ENCODE measurements around the gene PACSIN1. TPM values are rescaled to one million over a fixed set of nuclear protein-coding genes. Genes with fewer than 3 reads are reported as not detected.

Gene PACSIN1
- polyA plus RNA-seq, 2 donors = 0.01 to 0.04 TPM

- 45 to 78% methylated on average over 2 of the region's 2 CpGs for WGBS, 2 donors
- no peak overlapping the region for H3K4me3 ChIP-seq (ENCODE audit: low read depth in 1 of 2, low read length in 2 of 2)
- H3K27ac ChIP-seq (ENCODE audit: low read depth in 2 of 2, low read length in 1 of 2) = no peak overlapping the region
- no peaks in the 10 kb centered on the region for H3K36me3 ChIP-seq (ENCODE audit: control insufficient read depth in 2 of 2, insufficient read depth in 2 of 2, low read length in 1 of 2)
- H3K9me3 ChIP-seq (ENCODE audit: control insufficient read depth in 2 of 2, insufficient read depth in 1 of 2, low read depth in 1 of 2, low read length in 1 of 2) = no peaks in the 10 kb centered on the region
- H3K4me1 ChIP-seq (ENCODE audit: control insufficient read depth in 2 of 2, insufficient read depth in 2 of 2, low read length in 1 of 2) = no peaks in the 10 kb centered on the region
- H3K27me3 ChIP-seq (ENCODE audit: control insufficient read depth in 1 of 2, insufficient read depth in 2 of 2, low read length in 2 of 2) = no peaks in the 10 kb centered on the region
Measured at GRCh38 chr6:34457382-34457741, 8.5 kb upstream of the PACSIN1 start.

GRCh38 chr6:34457742-34458735 lies 7.8 kb upstream of the PACSIN1 start:
- H3K27ac ChIP-seq (ENCODE audit: low read depth in 2 of 2, low read length in 1 of 2) = no peak overlapping the region
- no peaks in the 10 kb centered on the region for H3K4me1 ChIP-seq (ENCODE audit: control insufficient read depth in 2 of 2, insufficient read depth in 2 of 2, low read length in 1 of 2)
- no peak overlapping the region for H3K4me3 ChIP-seq (ENCODE audit: low read depth in 1 of 2, low read length in 2 of 2)
- H3K36me3 ChIP-seq (ENCODE audit: control insufficient read depth in 2 of 2, insufficient read depth in 2 of 2, low read length in 1 of 2) = no peaks in the 10 kb centered on the region
- H3K27me3 ChIP-seq (ENCODE audit: control insufficient read depth in 1 of 2, insufficient read depth in 2 of 2, low read length in 2 of 2) = no peaks in the 10 kb centered on the region
- no peaks in the 10 kb centered on the region for H3K9me3 ChIP-seq (ENCODE audit: control insufficient read depth in 2 of 2, insufficient read depth in 1 of 2, low read depth in 1 of 2, low read length in 1 of 2)
- WGBS, 2 donors = 81 to 83% methylated on average over 14 of the region's 14 CpGs

DNA sequence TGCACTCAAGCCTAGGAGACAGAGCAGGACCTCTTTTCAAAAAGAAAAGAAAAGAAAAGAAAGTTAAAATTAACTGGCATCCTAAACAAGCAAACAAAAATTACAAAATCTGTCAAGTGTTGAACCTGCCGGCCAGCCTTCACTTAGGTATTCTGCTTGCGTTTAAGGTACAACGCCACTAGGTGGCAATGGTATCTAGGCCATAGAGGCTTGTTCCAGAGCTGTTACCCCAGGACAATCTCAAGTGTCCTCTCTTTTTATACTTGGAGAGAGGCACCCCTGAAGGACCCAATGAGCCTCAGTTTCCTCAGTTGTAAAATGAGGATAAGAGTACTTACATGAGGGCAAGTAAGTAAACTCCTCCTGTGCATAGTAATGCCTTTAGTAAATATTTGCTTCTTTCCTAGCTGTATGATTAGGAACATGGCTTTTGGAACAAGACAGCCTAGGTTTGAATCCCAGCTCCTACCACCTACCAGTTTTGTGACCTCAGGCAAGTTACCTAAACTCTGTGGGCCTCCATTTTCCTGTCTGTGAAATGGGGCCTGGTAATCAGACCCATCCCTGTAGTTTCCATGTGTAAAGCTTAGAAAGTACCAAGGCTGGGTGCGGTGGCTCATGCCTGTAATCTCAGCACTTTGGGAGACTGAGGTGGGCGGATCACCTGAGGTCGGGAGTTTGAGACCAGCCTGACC lies 5.8 kb upstream of the PACSIN1 start:
- Histone ChIP-seq H3K36me3 (ENCODE audit: control insufficient read depth in 2 of 2, insufficient read depth in 2 of 2, low read length in 1 of 2) (no peaks in the 10 kb centered on the region), H3K4me3 (ENCODE audit: low read depth in 1 of 2, low read length in 2 of 2) (no peak overlapping the region), H3K27ac (ENCODE audit: low read depth in 2 of 2, low read length in 1 of 2) (no peak overlapping the region), H3K9me3 (ENCODE audit: control insufficient read depth in 2 of 2, insufficient read depth in 1 of 2, low read depth in 1 of 2, low read length in 1 of 2) (no peaks in the 10 kb centered on the region), H3K4me1 (ENCODE audit: control insufficient read depth in 2 of 2, insufficient read depth in 2 of 2, low read length in 1 of 2) (no peaks in the 10 kb centered on the region), H3K27me3 (ENCODE audit: control insufficient read depth in 1 of 2, insufficient read depth in 2 of 2, low read length in 2 of 2) (no peaks in the 10 kb centered on the region)
- WGBS, 2 donors = 52 to 59% methylated on average over 6 of the region's 6 CpGs

DNA sequence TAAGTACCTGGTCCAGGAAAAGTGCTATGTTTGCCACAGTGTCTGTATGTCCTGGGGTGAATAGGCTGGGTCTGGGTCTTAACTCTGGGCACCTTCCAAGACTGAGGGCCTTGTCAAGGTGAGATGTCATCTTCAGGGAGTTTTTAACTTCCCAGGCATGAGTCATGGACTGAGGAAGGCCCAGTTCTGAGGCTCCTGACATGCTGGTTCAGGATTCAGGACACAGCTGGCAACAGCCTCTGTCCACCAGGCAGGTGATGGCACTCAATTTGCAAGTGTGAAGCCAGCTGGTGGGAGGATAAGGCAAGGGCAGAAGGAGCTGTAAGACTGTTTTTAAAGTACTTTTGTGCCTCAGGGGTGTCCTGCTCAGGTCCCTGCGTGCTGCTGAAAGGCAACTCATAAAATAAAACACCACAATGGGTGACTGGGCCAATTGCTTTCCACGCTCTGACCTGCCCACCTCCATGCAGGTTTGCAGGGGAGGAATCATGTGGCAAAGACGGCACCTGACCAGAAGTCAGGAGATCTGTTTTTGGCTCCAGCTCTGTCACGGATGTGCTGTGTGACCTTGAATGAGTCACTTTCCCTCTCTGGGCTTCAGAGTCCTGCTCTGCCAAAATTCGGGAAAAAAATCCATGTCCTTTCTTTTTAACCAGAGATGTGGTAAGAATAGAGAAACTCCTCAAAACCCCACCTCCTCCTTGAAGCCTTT lies 4.9 kb upstream of the PACSIN1 start:
- no peak overlapping the region for H3K4me3 ChIP-seq (ENCODE audit: low read depth in 1 of 2, low read length in 2 of 2)
- no peak overlapping the region for H3K27ac ChIP-seq (ENCODE audit: low read depth in 2 of 2, low read length in 1 of 2)
- 68 to 74% methylated on average over 5 of the region's 5 CpGs for WGBS, 2 donors
- H3K9me3 ChIP-seq (ENCODE audit: control insufficient read depth in 2 of 2, insufficient read depth in 1 of 2, low read depth in 1 of 2, low read length in 1 of 2) = no peaks in the 10 kb centered on the region
- H3K36me3 ChIP-seq (ENCODE audit: control insufficient read depth in 2 of 2, insufficient read depth in 2 of 2, low read length in 1 of 2) = no peaks in the 10 kb centered on the region
- no peaks in the 10 kb centered on the region for H3K27me3 ChIP-seq (ENCODE audit: control insufficient read depth in 1 of 2, insufficient read depth in 2 of 2, low read length in 2 of 2)
- peaks cover 0 to 4% of the 10 kb centered on the region in 2 donors for H3K4me1 ChIP-seq (ENCODE audit: control insufficient read depth in 2 of 2, insufficient read depth in 2 of 2, low read length in 1 of 2)

GRCh38 chr6:34462010-34462409 lies 3.9 kb upstream of the PACSIN1 start:
- Histone ChIP-seq H3K36me3 (ENCODE audit: control insufficient read depth in 2 of 2, insufficient read depth in 2 of 2, low read length in 1 of 2) (no peaks in the 10 kb centered on the region), H3K9me3 (ENCODE audit: control insufficient read depth in 2 of 2, insufficient read depth in 1 of 2, low read depth in 1 of 2, low read length in 1 of 2) (no peaks in the 10 kb centered on the region), H3K27me3 (ENCODE audit: control insufficient read depth in 1 of 2, insufficient read depth in 2 of 2, low read length in 2 of 2) (no peaks in the 10 kb centered on the region), H3K27ac (ENCODE audit: low read depth in 2 of 2, low read length in 1 of 2) (no peak overlapping the region), H3K4me3 (ENCODE audit: low read depth in 1 of 2, low read length in 2 of 2) (no peak overlapping the region), H3K4me1 (ENCODE audit: control insufficient read depth in 2 of 2, insufficient read depth in 2 of 2, low read length in 1 of 2) (peaks cover 0 to 4% of the 10 kb centered on the region in 2 donors)
- 70 to 75% methylated on average over 6 of the region's 6 CpGs for WGBS, 2 donors

DNA sequence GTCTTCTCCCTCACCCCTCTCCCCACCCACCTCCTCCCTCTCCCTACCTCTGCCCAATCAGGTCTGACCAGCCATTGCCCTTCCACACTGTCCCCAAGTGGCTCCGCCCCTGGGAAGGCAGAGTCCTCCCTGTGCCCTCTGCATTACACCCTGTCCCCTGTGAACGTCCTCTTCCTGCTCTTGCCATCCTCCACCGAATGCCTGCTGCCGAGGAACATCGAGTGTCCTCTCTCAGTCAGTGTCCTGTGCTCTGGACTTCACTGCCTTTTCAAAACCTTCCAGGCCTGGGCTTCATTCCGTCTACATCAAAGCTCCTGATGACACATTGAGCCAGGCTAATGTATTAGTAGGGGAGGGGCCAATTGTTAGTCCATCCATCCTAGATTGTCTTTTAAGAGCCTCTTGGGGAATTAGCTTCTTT lies 3.3 kb upstream of the PACSIN1 start:
- Histone ChIP-seq H3K36me3 (ENCODE audit: control insufficient read depth in 2 of 2, insufficient read depth in 2 of 2, low read length in 1 of 2) (no peaks in the 10 kb centered on the region), H3K9me3 (ENCODE audit: control insufficient read depth in 2 of 2, insufficient read depth in 1 of 2, low read depth in 1 of 2, low read length in 1 of 2) (no peaks in the 10 kb centered on the region), H3K27ac (ENCODE audit: low read depth in 2 of 2, low read length in 1 of 2) (no peak overlapping the region), H3K4me3 (ENCODE audit: low read depth in 1 of 2, low read length in 2 of 2) (no peak overlapping the region), H3K4me1 (ENCODE audit: control insufficient read depth in 2 of 2, insufficient read depth in 2 of 2, low read length in 1 of 2) (peaks cover 0 to 4% of the 10 kb centered on the region in 2 donors), H3K27me3 (ENCODE audit: control insufficient read depth in 1 of 2, insufficient read depth in 2 of 2, low read length in 2 of 2) (no peaks in the 10 kb centered on the region)
- WGBS, 2 donors = 26 to 31% methylated on average over 6 of the region's 6 CpGs

DNA sequence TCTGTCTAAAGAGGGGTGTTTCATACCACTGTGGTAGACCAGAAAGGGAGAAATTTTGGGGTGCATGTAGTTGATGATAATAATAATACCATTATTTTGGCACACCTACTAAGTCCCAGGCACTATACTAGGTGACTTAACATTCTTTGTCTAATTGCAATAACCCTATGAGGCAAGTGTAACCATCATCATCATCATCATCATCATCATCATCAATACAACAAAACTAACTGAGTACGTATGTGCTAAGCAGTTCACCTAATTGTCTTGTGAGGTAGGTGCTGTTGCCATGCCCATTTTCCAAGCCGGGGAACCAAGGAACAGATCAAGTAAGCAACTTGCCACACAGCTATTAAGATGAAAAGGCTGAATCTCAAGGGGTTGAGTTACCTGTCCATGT lies 2.6 kb upstream of the PACSIN1 start:
- Histone ChIP-seq H3K4me3 (ENCODE audit: low read depth in 1 of 2, low read length in 2 of 2) (no peak overlapping the region), H3K27me3 (ENCODE audit: control insufficient read depth in 1 of 2, insufficient read depth in 2 of 2, low read length in 2 of 2) (no peaks in the 10 kb centered on the region), H3K36me3 (ENCODE audit: control insufficient read depth in 2 of 2, insufficient read depth in 2 of 2, low read length in 1 of 2) (no peaks in the 10 kb centered on the region), H3K9me3 (ENCODE audit: control insufficient read depth in 2 of 2, insufficient read depth in 1 of 2, low read depth in 1 of 2, low read length in 1 of 2) (no peaks in the 10 kb centered on the region), H3K27ac (ENCODE audit: low read depth in 2 of 2, low read length in 1 of 2) (no peak overlapping the region), H3K4me1 (ENCODE audit: control insufficient read depth in 2 of 2, insufficient read depth in 2 of 2, low read length in 1 of 2) (peaks cover 0 to 4% of the 10 kb centered on the region in 2 donors)
- 78 to 86% methylated on average over 2 of the region's 2 CpGs for WGBS, 2 donors

DNA sequence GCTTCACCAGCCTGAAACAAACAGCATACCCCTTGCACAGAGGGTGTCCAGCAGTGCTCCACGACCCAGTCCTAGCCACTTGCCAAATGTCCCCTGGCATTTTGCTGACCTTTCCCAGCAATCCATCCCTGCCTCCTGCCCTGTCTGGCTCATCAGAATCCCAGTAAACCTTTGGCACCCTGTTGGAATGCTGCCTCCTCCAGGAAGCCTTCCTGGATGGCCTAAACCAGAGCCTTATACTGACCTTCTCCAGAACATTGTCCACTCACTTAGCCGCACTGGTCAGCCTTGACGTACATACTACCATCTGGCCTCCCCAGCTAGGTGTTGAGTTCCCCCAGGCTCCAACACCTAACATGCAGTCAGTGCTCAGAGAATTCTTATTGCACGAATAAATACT lies 2.0 kb upstream of the PACSIN1 start:
- no peaks in the 10 kb centered on the region for H3K27me3 ChIP-seq (ENCODE audit: control insufficient read depth in 1 of 2, insufficient read depth in 2 of 2, low read length in 2 of 2)
- 72 to 73% methylated on average over 4 of the region's 4 CpGs for WGBS, 2 donors
- H3K4me3 ChIP-seq (ENCODE audit: low read depth in 1 of 2, low read length in 2 of 2) = no peak overlapping the region
- H3K9me3 ChIP-seq (ENCODE audit: control insufficient read depth in 2 of 2, insufficient read depth in 1 of 2, low read depth in 1 of 2, low read length in 1 of 2) = no peaks in the 10 kb centered on the region
- no peak overlapping the region for H3K27ac ChIP-seq (ENCODE audit: low read depth in 2 of 2, low read length in 1 of 2)
- H3K4me1 ChIP-seq (ENCODE audit: control insufficient read depth in 2 of 2, insufficient read depth in 2 of 2, low read length in 1 of 2) = peaks cover 0 to 4% of the 10 kb centered on the region in 2 donors
- H3K36me3 ChIP-seq (ENCODE audit: control insufficient read depth in 2 of 2, insufficient read depth in 2 of 2, low read length in 1 of 2) = no peaks in the 10 kb centered on the region
